Gastroesophageal sphincter (tissue), 3 donors: ENCODE results near the gene KDM4C.

Experiments used
- CTCF ChIP-seq, 4 experiments: fragments of 200-600 bp in 2 of 4; fragments of 450-650 bp in 2 of 4; sonication (generic) in 1 of 4; IDR thresholded peaks; one replicate each; pipeline ENCODE4 v1.5.1; 2017 to 2019; ENCODE audit warnings: antibody characterized with exemption in 4 of 4, mild to moderate bottlenecking in 2 of 4, moderate library complexity in 2 of 4
- POLR2A ChIP-seq, 2 donors: fragments of 450-650 bp; IDR thresholded peaks; one replicate each; pipeline ENCODE4 v1.6.1; 2017; ENCODE audit warnings: antibody characterized with exemption in 2 of 2, mild to moderate bottlenecking in 2 of 2, moderate library complexity in 1 of 2
- POLR2AphosphoS5 ChIP-seq: sonication (generic); formaldehyde crosslinking; IDR thresholded peaks from one replicate; pipeline ENCODE4 v1.6.1; 2017; ENCODE audit warnings: antibody characterized with exemption

- TF ChIP-seq CTCF (IDR thresholded peaks at IDR 0.05) (no peak), POLR2A (IDR thresholded peaks at IDR 0.05) (no peak), POLR2AphosphoS5 (no peak)
Observed at GRCh38 chr9:6893350-6894131, 135.8 kb downstream of the KDM4C start.
